ENCODE data around the gene PPP1R2.
"Not testable (repeated sequence)": the region's sequence is repeated elsewhere in the genome, so short reads cannot be mapped to it uniquely, and the experiment has no call there.

PPP1R2 gene

DNA sequence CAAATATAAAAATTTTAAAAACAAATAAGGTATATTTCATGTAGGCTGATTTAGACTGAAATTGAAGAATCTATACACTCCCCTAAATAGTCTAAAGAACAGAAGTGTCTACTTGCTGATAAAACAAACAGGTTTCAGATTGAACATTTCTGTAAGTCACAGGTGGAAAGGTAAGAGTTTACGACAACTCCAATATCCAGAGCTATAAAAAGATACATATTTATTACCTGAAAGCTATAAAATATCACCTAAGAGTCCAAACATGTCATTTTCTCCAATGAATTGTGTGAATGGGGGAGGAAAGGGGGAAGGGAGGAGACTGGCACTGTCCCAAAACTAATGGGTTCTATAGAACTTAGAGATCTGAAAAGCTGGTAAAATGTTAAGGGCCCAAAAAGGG is 26.1 kb downstream of the PPP1R2 start:
- DNase-seq, result no peak
- in situ Hi-C loops (cut with HindIII; ENCODE audit: low pct_ligation_motif_present, low sequenced_read_pairs), result loop anchor here (25.0 kb wide), 1 partner anchor 230 kb away; no protein-coding TSS in a partner anchor
- TF ChIP-seq, protein P1, sequence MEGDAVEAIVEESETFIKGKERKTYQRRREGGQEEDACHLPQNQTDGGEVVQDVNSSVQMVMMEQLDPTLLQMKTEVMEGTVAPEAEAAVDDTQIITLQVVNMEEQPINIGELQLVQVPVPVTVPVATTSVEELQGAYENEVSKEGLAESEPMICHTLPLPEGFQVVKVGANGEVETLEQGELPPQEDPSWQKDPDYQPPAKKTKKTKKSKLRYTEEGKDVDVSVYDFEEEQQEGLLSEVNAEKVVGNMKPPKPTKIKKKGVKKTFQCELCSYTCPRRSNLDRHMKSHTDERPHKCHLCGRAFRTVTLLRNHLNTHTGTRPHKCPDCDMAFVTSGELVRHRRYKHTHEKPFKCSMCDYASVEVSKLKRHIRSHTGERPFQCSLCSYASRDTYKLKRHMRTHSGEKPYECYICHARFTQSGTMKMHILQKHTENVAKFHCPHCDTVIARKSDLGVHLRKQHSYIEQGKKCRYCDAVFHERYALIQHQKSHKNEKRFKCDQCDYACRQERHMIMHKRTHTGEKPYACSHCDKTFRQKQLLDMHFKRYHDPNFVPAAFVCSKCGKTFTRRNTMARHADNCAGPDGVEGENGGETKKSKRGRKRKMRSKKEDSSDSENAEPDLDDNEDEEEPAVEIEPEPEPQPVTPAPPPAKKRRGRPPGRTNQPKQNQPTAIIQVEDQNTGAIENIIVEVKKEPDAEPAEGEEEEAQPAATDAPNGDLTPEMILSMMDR (IDR thresholded peaks at IDR 0.05; ENCODE audit: low read depth, low read length, missing control alignments), result no peak
- Histone ChIP-seq H3K27ac (no peak overlapping the region), H3K4me3 (ENCODE audit: low read depth, low read length) (no peak overlapping the region), H3K36me3 (replicated peaks) (peaks cover 4% of the 10 kb centered on the region), H3K27me3 (replicated peaks) (no peaks in the 10 kb centered on the region)

DNA sequence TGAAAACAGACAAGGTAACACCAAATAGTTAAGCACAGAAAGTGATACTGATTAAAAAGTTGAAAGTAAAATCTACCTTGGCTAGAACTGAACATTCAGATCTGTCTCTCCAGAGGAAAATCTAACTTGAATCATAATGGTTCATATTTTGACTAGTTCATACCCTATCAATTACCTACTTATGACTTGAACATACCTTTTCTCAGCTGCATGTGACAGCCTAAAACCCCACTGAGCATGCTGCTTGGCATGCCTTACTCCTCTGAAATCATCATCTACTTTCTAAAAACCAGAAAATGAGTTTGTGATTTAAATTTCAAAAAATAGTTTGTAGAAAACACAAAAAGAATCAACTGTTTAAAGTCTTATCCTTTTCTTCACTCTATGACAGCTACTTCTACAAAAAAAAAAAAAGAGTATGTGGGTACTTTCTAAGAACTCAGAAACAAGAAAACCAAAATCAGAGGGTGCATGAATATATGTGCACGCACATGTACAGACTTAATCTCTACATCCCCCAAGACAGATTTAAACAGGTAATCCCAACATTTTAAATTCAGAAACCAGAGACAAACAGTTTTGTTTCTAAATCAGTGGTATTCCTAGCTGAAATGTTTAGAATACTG is 28.4 kb downstream of the PPP1R2 start:
- H3K27me3 ChIP-seq (replicated peaks); H3K27ac ChIP-seq; H3K4me3 ChIP-seq (ENCODE audit: low read depth, low read length); H3K36me3 ChIP-seq (replicated peaks); DNase-seq: not testable (repeated sequence)
- in situ Hi-C loops (cut with HindIII; ENCODE audit: low pct_ligation_motif_present, low sequenced_read_pairs), result loop anchor here (25.0 kb wide), 1 partner anchor 227 kb away; no protein-coding TSS in a partner anchor

DNA sequence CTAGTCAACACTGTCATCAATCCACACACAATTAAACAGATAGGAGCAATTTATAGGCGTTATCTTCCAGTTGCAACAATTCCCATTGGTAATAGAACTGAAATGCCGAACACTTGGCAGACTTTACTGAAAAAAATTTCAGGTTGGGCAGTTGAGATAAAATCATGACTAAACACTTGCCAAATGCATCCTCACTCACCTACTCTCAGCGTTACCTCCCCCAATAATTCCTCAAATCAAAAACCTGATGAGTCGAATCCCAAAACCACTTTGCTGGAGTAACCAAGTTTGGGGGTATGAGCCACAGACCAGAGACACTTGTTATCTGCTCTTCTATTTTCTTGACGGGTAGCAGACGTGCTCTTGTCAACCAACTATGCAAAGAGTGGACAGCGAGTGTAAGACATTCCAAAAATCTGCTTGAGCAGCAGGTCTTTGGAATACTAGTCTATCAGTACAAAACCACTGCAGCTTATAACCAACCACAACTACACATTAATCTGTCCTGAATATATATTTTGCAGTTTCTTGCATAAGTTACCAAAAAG is 30.3 kb downstream of the PPP1R2 start:
- no peak overlapping the region for H3K4me3 ChIP-seq (ENCODE audit: low read depth, low read length)
- in situ Hi-C loops (cut with HindIII; ENCODE audit: low pct_ligation_motif_present, low sequenced_read_pairs), result loop anchor here (25.0 kb wide), 1 partner anchor 226 kb away; no protein-coding TSS in a partner anchor
- H3K27ac ChIP-seq, result no peak overlapping the region
- peaks cover 4% of the 10 kb centered on the region for H3K36me3 ChIP-seq (replicated peaks)
- no peaks in the 10 kb centered on the region for H3K27me3 ChIP-seq (replicated peaks)
- DNase-seq, result no peak
- TF ChIP-seq, protein P1 (IDR thresholded peaks at IDR 0.05; ENCODE audit: low read depth, low read length, missing control alignments), result no peak

DNA sequence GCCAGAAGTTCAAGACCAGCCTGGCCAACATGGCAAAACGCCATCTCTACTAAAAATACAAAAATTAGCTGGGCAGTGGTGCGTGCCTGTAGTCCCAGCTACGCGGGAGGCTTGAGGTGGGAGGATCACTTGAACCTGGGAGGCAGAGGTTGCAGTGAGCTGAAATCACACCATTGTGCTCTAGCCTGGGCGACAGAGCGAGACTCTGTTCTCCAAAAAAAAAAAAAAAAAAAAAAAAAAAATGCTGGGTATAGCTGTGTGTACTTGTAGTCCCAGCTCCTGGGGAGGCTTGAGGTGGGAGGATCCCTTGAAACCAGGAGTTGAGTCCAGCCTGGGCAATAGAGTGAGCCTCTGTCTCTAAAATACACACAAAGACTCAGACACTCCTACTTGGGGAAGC is 32.0 kb downstream of the PPP1R2 start:
- TF ChIP-seq, protein P1 (IDR thresholded peaks at IDR 0.05; ENCODE audit: low read depth, low read length, missing control alignments), result no peak
- in situ Hi-C loops (cut with HindIII; ENCODE audit: low pct_ligation_motif_present, low sequenced_read_pairs), result loop anchor here (25.0 kb wide), 1 partner anchor 224 kb away; no protein-coding TSS in a partner anchor
- DNase-seq, result no peak
- Histone ChIP-seq H3K4me3 (ENCODE audit: low read depth, low read length) (no peak overlapping the region), H3K27ac (no peak overlapping the region), H3K27me3 (replicated peaks) (no peaks in the 10 kb centered on the region), H3K36me3 (replicated peaks) (peaks cover 4% of the 10 kb centered on the region)

DNA sequence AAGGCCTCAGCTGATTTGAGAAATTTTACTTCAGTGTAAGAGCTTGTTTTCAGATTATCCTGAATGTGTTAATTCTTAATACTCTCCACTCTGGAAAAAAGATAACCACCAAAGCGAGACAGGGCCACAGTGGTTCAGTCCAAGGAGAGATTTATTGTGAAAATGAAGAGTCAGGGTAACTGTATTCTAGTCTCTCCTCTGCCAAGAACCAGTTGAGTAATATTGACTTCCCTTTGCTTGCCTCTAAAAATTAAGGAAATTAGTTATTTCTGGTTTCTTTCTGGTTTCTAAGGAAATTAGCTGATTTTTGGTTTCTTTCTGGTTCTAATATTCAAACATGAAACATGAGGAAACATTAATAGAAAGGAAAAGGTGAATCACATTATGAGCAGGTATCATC is 34.9 kb downstream of the PPP1R2 start:
- Histone ChIP-seq H3K36me3 (replicated peaks) (no peaks in the 10 kb centered on the region), H3K27ac (no peak overlapping the region), H3K27me3 (replicated peaks) (no peaks in the 10 kb centered on the region), H3K4me3 (ENCODE audit: low read depth, low read length) (no peak overlapping the region)
- no peak for DNase-seq
- in situ Hi-C loops (cut with HindIII; ENCODE audit: low pct_ligation_motif_present, low sequenced_read_pairs), result loop anchor here (25.0 kb wide), 1 partner anchor 221 kb away; no protein-coding TSS in a partner anchor
- TF ChIP-seq, protein P1 (IDR thresholded peaks at IDR 0.05; ENCODE audit: low read depth, low read length, missing control alignments), result no peak

DNA sequence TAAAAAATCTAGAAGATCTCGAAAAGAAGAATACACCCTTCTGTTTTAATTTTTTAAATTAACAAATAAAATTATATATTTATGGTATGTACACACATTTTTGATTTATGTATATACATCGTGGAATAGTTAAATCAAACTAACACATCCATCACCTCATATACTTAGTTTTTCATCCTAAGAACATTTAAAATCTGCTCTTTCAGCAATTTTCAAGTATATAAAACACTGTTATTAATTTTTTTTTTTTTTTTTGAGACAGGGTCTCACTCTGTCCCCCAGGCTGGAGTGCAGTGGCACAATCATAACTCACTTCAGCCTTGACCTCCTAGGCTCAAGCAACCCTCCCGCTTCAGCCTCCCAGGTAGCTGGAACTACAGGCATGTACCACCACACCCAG is 67.5 kb downstream of the PPP1R2 start:
- TF ChIP-seq, protein P1 (IDR thresholded peaks at IDR 0.05; ENCODE audit: low read depth, low read length, missing control alignments), result no peak
- Histone ChIP-seq H3K36me3 (replicated peaks) (no peaks in the 10 kb centered on the region), H3K27ac (no peak overlapping the region), H3K27me3 (replicated peaks) (peaks cover 2% of the 10 kb centered on the region), H3K4me3 (ENCODE audit: low read depth, low read length) (no peak overlapping the region)
- DNase-seq, result no peak
- in situ Hi-C loops (cut with HindIII; ENCODE audit: low pct_ligation_motif_present, low sequenced_read_pairs), result no loop called here

DNA sequence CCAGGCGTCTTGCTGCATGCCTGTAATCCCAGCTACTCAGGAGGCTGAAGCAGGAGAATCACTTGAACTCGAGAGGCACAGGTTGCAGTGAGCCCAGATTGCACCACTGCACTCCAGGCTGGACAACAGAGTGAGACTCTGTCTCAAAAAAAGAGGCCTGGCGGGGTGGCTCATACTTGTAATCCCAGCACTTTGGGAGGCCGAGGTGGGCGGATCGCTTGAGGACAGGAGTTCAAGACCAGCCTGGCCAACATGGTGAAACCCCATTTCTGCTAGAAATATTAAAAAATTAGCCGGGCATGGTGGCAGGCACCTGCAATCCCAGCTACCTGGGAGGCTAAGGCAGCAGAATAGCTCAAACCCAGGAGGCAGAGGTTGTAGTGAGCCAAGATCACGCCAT is 68.0 kb downstream of the PPP1R2 start:
- H3K27me3 ChIP-seq (replicated peaks); DNase-seq; H3K36me3 ChIP-seq (replicated peaks); H3K4me3 ChIP-seq (ENCODE audit: low read depth, low read length); H3K27ac ChIP-seq; in situ Hi-C loops (cut with HindIII; ENCODE audit: low pct_ligation_motif_present, low sequenced_read_pairs): not testable (repeated sequence)
